AG04449 (cell line): Measurements from ENCODE around the gene IL33.

Experiments used
- CTCF ChIA-PET: fragments of 350-600 bp; formaldehyde crosslinking; extraction: SDS; loops from one replicate; lab custom pipeline; 2021; ENCODE audit warnings: antibody characterized with exemption; lab: Yijun Ruan, JAX
- POLR2A ChIA-PET: fragments of 400-600, 350-600 bp; formaldehyde crosslinking; extraction: SDS; loops from one replicate; lab custom pipeline; 2020; ENCODE audit warnings: antibody characterized with exemption, inconsistent platforms; lab: Yijun Ruan, JAX
- DNase-seq: peaks from one replicate; pipeline ENCODE4 v3.0.0-alpha.2; 2010; ENCODE audit warnings: low read depth, low spot score
- H3K4me3 ChIP-seq: 2 replicates; pipeline ENCODE4 v1.5.1; 2011; ENCODE audit warnings: low read depth, mild to moderate bottlenecking, control low read depth, low read length
- TF ChIP-seq, protein P1 (sequence below): IDR thresholded peaks from one replicate; pipeline ENCODE4 v1.5.1; 2011; ENCODE audit warnings: mild to moderate bottlenecking, moderate library complexity, low read length, control low read depth, inconsistent platforms; ENCODE audit not compliant: insufficient read depth; ENCODE audit errors: missing control alignments

IL33 gene

GRCh38 chr9:6230037-6230780, 14.6 kb downstream of the IL33 start:
- ChIA-PET CTCF (no interaction called here), POLR2A (no interaction called here)
- TF ChIP-seq, protein P1, sequence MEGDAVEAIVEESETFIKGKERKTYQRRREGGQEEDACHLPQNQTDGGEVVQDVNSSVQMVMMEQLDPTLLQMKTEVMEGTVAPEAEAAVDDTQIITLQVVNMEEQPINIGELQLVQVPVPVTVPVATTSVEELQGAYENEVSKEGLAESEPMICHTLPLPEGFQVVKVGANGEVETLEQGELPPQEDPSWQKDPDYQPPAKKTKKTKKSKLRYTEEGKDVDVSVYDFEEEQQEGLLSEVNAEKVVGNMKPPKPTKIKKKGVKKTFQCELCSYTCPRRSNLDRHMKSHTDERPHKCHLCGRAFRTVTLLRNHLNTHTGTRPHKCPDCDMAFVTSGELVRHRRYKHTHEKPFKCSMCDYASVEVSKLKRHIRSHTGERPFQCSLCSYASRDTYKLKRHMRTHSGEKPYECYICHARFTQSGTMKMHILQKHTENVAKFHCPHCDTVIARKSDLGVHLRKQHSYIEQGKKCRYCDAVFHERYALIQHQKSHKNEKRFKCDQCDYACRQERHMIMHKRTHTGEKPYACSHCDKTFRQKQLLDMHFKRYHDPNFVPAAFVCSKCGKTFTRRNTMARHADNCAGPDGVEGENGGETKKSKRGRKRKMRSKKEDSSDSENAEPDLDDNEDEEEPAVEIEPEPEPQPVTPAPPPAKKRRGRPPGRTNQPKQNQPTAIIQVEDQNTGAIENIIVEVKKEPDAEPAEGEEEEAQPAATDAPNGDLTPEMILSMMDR: no peak
- no peak overlapping the region for H3K4me3 ChIP-seq
- no peak for DNase-seq

DNA sequence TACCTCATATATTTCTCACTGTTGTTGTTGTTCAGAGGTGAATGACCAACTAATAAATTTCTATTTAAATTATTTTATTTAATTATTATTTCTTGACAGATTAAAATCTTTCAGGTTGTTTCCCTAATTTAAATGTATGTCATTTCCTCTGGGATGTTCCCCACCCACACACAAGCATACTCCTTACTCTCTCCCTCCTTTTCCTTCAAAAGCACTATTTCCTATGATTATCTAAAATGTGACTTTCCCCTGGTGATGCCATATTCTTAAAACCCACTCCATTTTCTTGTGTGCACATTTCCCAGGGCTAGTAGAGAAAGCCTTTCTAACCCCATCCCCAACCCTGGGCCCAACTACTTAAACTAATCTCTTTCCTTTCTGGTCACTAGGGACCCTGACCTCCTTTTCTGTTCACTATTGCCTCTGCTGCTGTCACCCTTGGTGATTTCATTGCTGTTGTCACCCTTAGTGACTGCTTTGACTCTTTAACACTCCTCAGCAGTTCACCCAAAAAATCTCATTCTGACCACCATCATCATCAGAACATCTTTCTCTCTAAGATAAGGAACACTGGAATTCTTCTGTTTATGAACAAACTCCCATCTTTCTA, 16.8 kb downstream of the IL33 start:
- TF ChIP-seq, protein P1: no peak
- H3K4me3 ChIP-seq: no peak overlapping the region
- CTCF ChIA-PET: no interaction called here
- POLR2A ChIA-PET: no interaction called here
- DNase-seq: no peak

DNA sequence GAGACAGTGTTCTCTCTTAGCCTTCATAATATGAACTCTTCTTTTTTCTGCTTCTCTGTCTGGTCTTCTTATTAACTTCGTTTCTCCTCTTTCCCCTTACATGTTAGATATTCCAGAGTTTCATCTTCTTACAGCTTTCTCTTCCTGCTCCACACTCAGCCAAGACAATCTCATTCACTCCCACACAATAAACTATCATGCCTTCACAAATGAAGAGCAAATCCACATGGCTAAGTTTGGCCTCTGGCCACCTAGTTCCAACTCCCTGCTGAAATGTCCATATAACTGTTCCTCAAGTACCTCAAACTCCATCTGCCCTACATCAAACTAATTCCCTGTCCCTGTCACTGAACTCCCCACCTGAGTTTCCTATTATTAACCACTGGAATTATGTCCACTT, 18.4 kb downstream of the IL33 start:
- no peak overlapping the region for H3K4me3 ChIP-seq
- ChIA-PET POLR2A (no interaction called here), CTCF (no interaction called here)
- no peak for DNase-seq
- TF ChIP-seq, protein P1: no peak

- H3K4me3 ChIP-seq: no peak overlapping the region
- ChIA-PET CTCF (no interaction called here), POLR2A (no interaction called here)
- TF ChIP-seq, protein P1: no peak
- DNase-seq: no peak
Measured at GRCh38 chr9:6237267-6237666, 21.7 kb downstream of the IL33 start.

DNA sequence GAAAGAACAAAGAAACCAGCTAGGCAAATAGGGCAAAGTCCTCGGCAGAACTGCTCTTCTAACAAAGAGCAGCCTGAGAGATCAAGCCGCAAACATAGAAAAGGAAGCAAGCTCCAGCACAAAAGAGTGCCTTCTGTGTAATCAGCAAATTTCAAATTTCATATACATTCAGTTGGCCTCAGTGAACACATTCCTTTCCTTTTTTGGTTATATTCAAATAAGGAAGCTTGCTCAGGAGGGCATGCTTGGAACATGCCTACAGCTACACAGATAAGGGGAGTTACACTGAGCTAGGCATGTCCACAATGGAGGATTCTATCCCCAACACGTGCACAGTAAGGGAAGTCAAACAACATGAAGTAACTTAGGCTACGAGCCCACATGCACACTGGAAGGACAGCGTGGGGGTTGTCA, 23.4 kb downstream of the IL33 start:
- TF ChIP-seq, protein P1: no peak
- ChIA-PET POLR2A (no interaction called here), CTCF (no interaction called here)
- DNase-seq: no peak
- H3K4me3 ChIP-seq: no peak overlapping the region

GRCh38 chr9:6239694-6240093, 24.1 kb downstream of the IL33 start:
- ChIA-PET CTCF (no interaction called here), POLR2A (no interaction called here)
- no peak for DNase-seq
- H3K4me3 ChIP-seq: no peak overlapping the region
- TF ChIP-seq, protein P1: no peak
